Neuronal stem cell (in vitro differentiated cells): Measurements from ENCODE around the gene PAX7.
A peak's percentile ranks its signal among the peaks of the same experiment; 100 is the strongest.

Experiments
- DNase-seq: peaks from one replicate; pipeline ENCODE4 v3.0.0-alpha.2; 2013; ENCODE audit warnings: low spot score
- H2AFZ ChIP-seq: one replicate; pipeline ENCODE4 v1.6.1; 2013; ENCODE audit warnings: mild to moderate bottlenecking, low read length, inconsistent platforms
- H2AK5ac ChIP-seq: 2 replicates; pipeline ENCODE4 v1.6.1; 2013; ENCODE audit warnings: low read depth, mild to moderate bottlenecking, inconsistent platforms, low read length, moderate library complexity, mixed read lengths
- H2BK120ac ChIP-seq: 2 replicates; pipeline ENCODE4 v1.6.1; 2013; ENCODE audit warnings: low read depth, mild to moderate bottlenecking, inconsistent platforms, low read length, moderate library complexity, mixed read lengths
- H2BK12ac ChIP-seq: one replicate; pipeline ENCODE4 v1.6.1; 2013; ENCODE audit warnings: low read length, inconsistent platforms
- H2BK15ac ChIP-seq: 2 replicates; pipeline ENCODE4 v1.6.1; 2013; ENCODE audit warnings: mild to moderate bottlenecking, low read length, inconsistent platforms, mixed read lengths
- H2BK5ac ChIP-seq: one replicate; pipeline ENCODE4 v1.6.1; 2013; ENCODE audit warnings: inconsistent platforms, mild to moderate bottlenecking, low read length, moderate library complexity
- H3K14ac ChIP-seq: one replicate; pipeline ENCODE4 v1.6.1; 2013; ENCODE audit warnings: low read length, inconsistent platforms
- H3K18ac ChIP-seq: 2 replicates; pipeline ENCODE4 v1.6.1; 2013; ENCODE audit warnings: low read length, inconsistent platforms
- H3K23ac ChIP-seq: 2 replicates; pipeline ENCODE4 v1.6.1; 2013; ENCODE audit warnings: low read depth, mild to moderate bottlenecking, mixed read lengths, low read length, inconsistent platforms; ENCODE audit not compliant: poor library complexity
- H3K27ac ChIP-seq: replicated peaks from 3 replicates; pipeline ENCODE4 v1.5.1; 2013; ENCODE audit warnings: low read length, inconsistent platforms
- H3K27me3 ChIP-seq, 3 experiments: 2 replicates each; pipeline ENCODE4 v1.6.1; 2013; ENCODE audit warnings: low read length in 3 of 3, mild to moderate bottlenecking in 2 of 3, inconsistent platforms in 1 of 3, low read depth in 1 of 3, mixed read lengths in 1 of 3, moderate library complexity in 1 of 3; ENCODE audit not compliant: control insufficient read depth in 3 of 3, insufficient read depth in 3 of 3
- H3K36me3 ChIP-seq, 2 donors: replicated peaks in 1 of 2; 2 replicates each; pipeline ENCODE4 v1.6.1; 2013; ENCODE audit warnings: low read length in 2 of 2; ENCODE audit not compliant: control insufficient read depth in 2 of 2, insufficient read depth in 2 of 2
- H3K4ac ChIP-seq: 2 replicates; pipeline ENCODE4 v1.6.1; 2013; ENCODE audit warnings: inconsistent platforms, mild to moderate bottlenecking, low read length, moderate library complexity
- H3K4me1 ChIP-seq, 2 donors: 1 replicate in 1 of 2; 2 replicates in 1 of 2; pipeline ENCODE4 v1.6.1; 2013; ENCODE audit warnings: low read length in 2 of 2, low read depth in 1 of 2; ENCODE audit not compliant: control insufficient read depth in 2 of 2, insufficient read depth in 1 of 2
- H3K4me2 ChIP-seq: one replicate; pipeline ENCODE4 v1.6.1; 2013; ENCODE audit warnings: mild to moderate bottlenecking, low read length, inconsistent platforms; ENCODE audit not compliant: insufficient read depth, poor library complexity, severe bottlenecking
- H3K4me3 ChIP-seq, 2 donors: 2 replicates each; pipeline ENCODE4 v1.5.1; 2013; ENCODE audit warnings: low read length in 2 of 2, mild to moderate bottlenecking in 2 of 2, inconsistent platforms in 1 of 2, moderate library complexity in 1 of 2
- H3K79me1 ChIP-seq: one replicate; pipeline ENCODE4 v1.6.1; 2013; ENCODE audit warnings: low read depth, mild to moderate bottlenecking, inconsistent platforms, low read length, moderate library complexity
- H3K9ac ChIP-seq: one replicate; pipeline ENCODE4 v1.6.1; 2013; ENCODE audit warnings: mild to moderate bottlenecking, low read depth, low read length, inconsistent platforms; ENCODE audit not compliant: poor library complexity
- H3K9me3 ChIP-seq, 2 donors: replicated peaks in 1 of 2; 2 replicates each; pipeline versions ENCODE3 to v1.6.1; 2013; ENCODE audit warnings: low read length in 2 of 2, mild to moderate bottlenecking in 2 of 2, inconsistent platforms in 1 of 2, low read depth in 1 of 2, mixed read lengths in 1 of 2, moderate library complexity in 1 of 2; ENCODE audit not compliant: control insufficient read depth in 2 of 2, insufficient read depth in 1 of 2
- H4K8ac ChIP-seq: one replicate; pipeline ENCODE4 v1.6.1; 2013; ENCODE audit warnings: low read depth, mild to moderate bottlenecking, inconsistent platforms, low read length, moderate library complexity
- H4K91ac ChIP-seq: one replicate; pipeline ENCODE4 v1.6.1; 2013; ENCODE audit warnings: low read length, low read depth, mild to moderate bottlenecking, inconsistent platforms; ENCODE audit not compliant: poor library complexity
- WGBS, 2 donors: extraction: QIAGEN DNeasy Blood & Tissue Kit; methylation state at CpG; one replicate each; pipeline ENCODE4 v1.1.7; 2013; ENCODE audit warnings: missing lambda C conversion rate in 2 of 2, mixed read lengths in 1 of 2; ENCODE audit not compliant: insufficient read length in 2 of 2, insufficient replicate concordance in 1 of 2; ENCODE audit errors: extremely low coverage in 2 of 2; 5-methylcytosine and 5-hydroxymethylcytosine counted together

Gene PAX7

DNA sequence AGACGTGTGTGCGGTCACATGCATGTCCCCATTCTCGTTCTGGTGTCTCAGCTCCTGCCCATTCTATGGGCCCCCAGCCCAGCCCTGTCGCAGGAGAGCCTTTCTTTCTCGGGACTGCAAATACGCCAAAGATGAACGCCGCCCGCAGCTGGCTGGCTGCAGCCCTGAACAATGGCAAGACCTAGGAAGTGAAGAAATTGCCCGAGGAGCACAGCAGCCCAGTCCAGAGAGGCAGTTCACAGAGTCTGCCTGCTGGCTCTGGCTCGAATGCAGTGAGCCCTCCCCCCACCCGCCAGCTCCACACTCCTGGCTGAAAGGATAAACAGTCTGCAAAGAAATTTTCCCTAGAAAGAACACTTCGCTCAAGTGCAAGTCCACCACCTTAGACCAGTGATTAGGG lies 23.3 kb downstream of the PAX7 start:
- no peaks in the 10 kb centered on the region for H3K36me3 ChIP-seq
- H2BK120ac ChIP-seq: no peak overlapping the region
- no peak overlapping the region for H2AK5ac ChIP-seq
- no peak overlapping the region for H3K4me2 ChIP-seq
- H3K27me3 ChIP-seq: peaks cover 12 to 83% (median 66%) of the 10 kb centered on the region in 3 experiments
- no peak overlapping the region for H2BK15ac ChIP-seq
- H4K8ac ChIP-seq: no peak overlapping the region
- H3K23ac ChIP-seq: no peak overlapping the region
- no peaks in the 10 kb centered on the region for H3K79me1 ChIP-seq
- H2BK12ac ChIP-seq: no peak overlapping the region
- H3K18ac ChIP-seq: no peak overlapping the region
- H4K91ac ChIP-seq: no peak overlapping the region
- H3K4ac ChIP-seq: no peak overlapping the region
- H3K9me3 ChIP-seq: peaks cover 0 to 6% of the 10 kb centered on the region in 2 donors
- WGBS, 2 donors: no CpG with 5 or more reads among the region's 13 CpGs
- no peak overlapping the region for H3K9ac ChIP-seq
- H2AFZ ChIP-seq: peak overlapping the region; percentile 48
- H3K27ac ChIP-seq: no peak overlapping the region
- DNase-seq: no peak
- peaks cover 11 to 21% of the 10 kb centered on the region in 2 donors for H3K4me1 ChIP-seq
- H2BK5ac ChIP-seq: no peak overlapping the region
- no peak overlapping the region for H3K4me3 ChIP-seq
- no peak overlapping the region for H3K14ac ChIP-seq

- no peak overlapping the region for H2AK5ac ChIP-seq
- H3K27me3 ChIP-seq: peaks cover 9 to 83% (median 65%) of the 10 kb centered on the region in 3 experiments
- no peak overlapping the region for H3K4ac ChIP-seq
- H3K4me1 ChIP-seq: peaks cover 11 to 21% of the 10 kb centered on the region in 2 donors
- no peak overlapping the region for H2BK12ac ChIP-seq
- no peak overlapping the region for H4K8ac ChIP-seq
- no peaks in the 10 kb centered on the region for H3K79me1 ChIP-seq
- no peak overlapping the region for H3K4me2 ChIP-seq
- H3K14ac ChIP-seq: no peak overlapping the region
- no peaks in the 10 kb centered on the region for H3K36me3 ChIP-seq
- DNase-seq: no peak
- WGBS, 2 donors: no CpG with 5 or more reads among the region's 5 CpGs
- no peak overlapping the region for H2BK15ac ChIP-seq
- no peak overlapping the region for H2AFZ ChIP-seq
- H3K9me3 ChIP-seq: peaks cover 0 to 6% of the 10 kb centered on the region in 2 donors
- no peak overlapping the region for H2BK120ac ChIP-seq
- no peak overlapping the region for H3K27ac ChIP-seq
- no peak overlapping the region for H3K9ac ChIP-seq
- no peak overlapping the region for H3K18ac ChIP-seq
- no peak overlapping the region for H3K23ac ChIP-seq
- H2BK5ac ChIP-seq: no peak overlapping the region
- no peak overlapping the region for H4K91ac ChIP-seq
- H3K4me3 ChIP-seq: no peak overlapping the region
Observed at GRCh38 chr1:18654599-18654998, 24.0 kb downstream of the PAX7 start.

GRCh38 chr1:18657506-18658201 lies 27.0 kb downstream of the PAX7 start:
- Histone ChIP-seq H2AFZ (peak overlapping the region; percentile 58), H2BK15ac (no peak overlapping the region), H3K36me3 (no peaks in the 10 kb centered on the region), H4K91ac (no peak overlapping the region), H2AK5ac (no peak overlapping the region), H2BK120ac (no peak overlapping the region), H3K79me1 (no peaks in the 10 kb centered on the region), H3K4me3 (no peak overlapping the region), H3K14ac (no peak overlapping the region), H3K27me3 (peaks cover 8 to 75% (median 55%) of the 10 kb centered on the region in 3 experiments), H3K27ac (no peak overlapping the region), H3K4me2 (no peak overlapping the region), H3K9me3 (peaks cover 0 to 6% of the 10 kb centered on the region in 2 donors), H4K8ac (no peak overlapping the region), H3K4ac (no peak overlapping the region), H3K18ac (no peak overlapping the region), H3K9ac (no peak overlapping the region), H3K4me1 (peaks cover 11 to 22% of the 10 kb centered on the region in 2 donors), H2BK12ac (no peak overlapping the region), H2BK5ac (no peak overlapping the region), H3K23ac (no peak overlapping the region)
- no peak for DNase-seq
- no CpG with 5 or more reads among the region's 17 CpGs for WGBS, 2 donors

- Histone ChIP-seq H2BK15ac (no peak overlapping the region), H3K4me2 (no peak overlapping the region), H3K36me3 (no peaks in the 10 kb centered on the region), H3K14ac (no peak overlapping the region), H4K8ac (no peak overlapping the region), H2BK5ac (no peak overlapping the region), H2BK120ac (no peak overlapping the region), H2AFZ (no peak overlapping the region), H3K18ac (no peak overlapping the region), H3K27me3 (peaks cover 8 to 67% (median 44%) of the 10 kb centered on the region in 3 experiments), H3K4me3 (no peak overlapping the region), H3K4ac (no peak overlapping the region), H3K9me3 (peaks cover 0 to 6% of the 10 kb centered on the region in 2 donors), H3K27ac (no peak overlapping the region), H4K91ac (no peak overlapping the region), H2BK12ac (no peak overlapping the region), H3K9ac (no peak overlapping the region), H3K4me1 (peaks cover 11 to 17% of the 10 kb centered on the region in 2 donors), H3K23ac (no peak overlapping the region), H3K79me1 (no peaks in the 10 kb centered on the region), H2AK5ac (no peak overlapping the region)
- no CpG with 5 or more reads among the region's 1 CpG for WGBS, 2 donors
- no peak for DNase-seq
Observed at GRCh38 chr1:18658831-18659230, 28.2 kb downstream of the PAX7 start.
